Astrocyte (in vitro differentiated cells and primary cell): ENCODE data around the gene PRKCE. TPM values are rescaled to one million over a fixed set of nuclear protein-coding genes. Genes with fewer than 3 reads are reported as not detected.
A peak's percentile ranks its signal among the peaks of the same experiment; 100 is the strongest.

ENCODE experiments used
- DNase-seq: peaks from one replicate; pipeline ENCODE4 v3.0.0-alpha.2; 2010; ENCODE audit warnings: low read depth
- FAIRE-seq: peaks from 2 replicates; lab custom pipeline; 2011; peaks lifted over from hg19 to GRCh38; lab: Jason Lieb, UNC
- H2AFZ ChIP-seq: 2 replicates; pipeline ENCODE4 v1.6.0; 2012; ENCODE audit warnings: low read depth, low read length, inconsistent platforms
- H3K27ac ChIP-seq: 2 replicates; pipeline ENCODE4 v1.5.1; 2011; ENCODE audit warnings: low read depth, low read length, inconsistent platforms
- H3K27me3 ChIP-seq: 2 replicates; pipeline ENCODE4 v1.6.0; 2011; ENCODE audit warnings: low read length, inconsistent platforms; ENCODE audit not compliant: insufficient read depth
- H3K36me3 ChIP-seq: 2 replicates; pipeline ENCODE4 v1.5.1; 2011; ENCODE audit warnings: low read length, inconsistent platforms; ENCODE audit not compliant: insufficient read depth
- H3K4me1 ChIP-seq: 2 replicates; pipeline ENCODE4 v1.5.1; 2011; ENCODE audit warnings: low read length, inconsistent platforms; ENCODE audit not compliant: insufficient read depth
- H3K4me2 ChIP-seq: 2 replicates; pipeline ENCODE4 v1.6.0; 2012; ENCODE audit warnings: low read length, inconsistent platforms
- H3K4me3 ChIP-seq: 2 replicates; pipeline ENCODE4 v1.5.1; 2011; ENCODE audit warnings: low read depth, mild to moderate bottlenecking, low read length, inconsistent platforms; ENCODE audit not compliant: insufficient read depth
- H3K79me2 ChIP-seq: 2 replicates; pipeline ENCODE4 v1.6.0; 2012; ENCODE audit warnings: mild to moderate bottlenecking, low read length, inconsistent platforms; ENCODE audit not compliant: insufficient read depth
- H3K9ac ChIP-seq: 2 replicates; pipeline ENCODE4 v1.6.0; 2012; ENCODE audit warnings: mild to moderate bottlenecking, low read length, inconsistent platforms
- H3K9me3 ChIP-seq: 2 replicates; pipeline ENCODE4 v1.5.1; 2012; ENCODE audit warnings: low read depth, mild to moderate bottlenecking, low read length, inconsistent platforms; ENCODE audit not compliant: insufficient read depth
- H4K20me1 ChIP-seq: 2 replicates; pipeline ENCODE4 v1.6.0; 2012; ENCODE audit warnings: low read length, inconsistent platforms; ENCODE audit not compliant: insufficient read depth
- H3K27ac Mint-ChIP-seq: one replicate; pipeline ENCODE4 v1.8.0; 2021; ENCODE audit warnings: mild to moderate bottlenecking, mixed read lengths; ENCODE audit not compliant: unreplicated experiment
- H3K27me3 Mint-ChIP-seq: one replicate; pipeline ENCODE4 v1.8.0; 2021; ENCODE audit warnings: low read depth, mixed read lengths; ENCODE audit not compliant: unreplicated experiment
- H3K36me3 Mint-ChIP-seq: one replicate; pipeline ENCODE4 v1.8.0; 2021; ENCODE audit warnings: low read depth, mixed read lengths; ENCODE audit not compliant: unreplicated experiment
- H3K4me1 Mint-ChIP-seq: one replicate; pipeline ENCODE4 v1.8.0; 2021; ENCODE audit warnings: low read depth, mixed read lengths; ENCODE audit not compliant: unreplicated experiment
- H3K4me3 Mint-ChIP-seq: one replicate; pipeline ENCODE4 v1.8.0; 2021; ENCODE audit warnings: mild to moderate bottlenecking, moderate library complexity, mixed read lengths; ENCODE audit not compliant: unreplicated experiment
- H3K9me3 Mint-ChIP-seq: one replicate; pipeline ENCODE4 v1.8.0; 2021; ENCODE audit warnings: mild to moderate bottlenecking, mixed read lengths; ENCODE audit not compliant: unreplicated experiment
- EZH2 ChIP-seq: IDR thresholded peaks from 2 replicates; pipeline ENCODE4 v1.6.1; 2012; ENCODE audit warnings: mild to moderate bottlenecking, low read length, inconsistent platforms; ENCODE audit not compliant: insufficient read depth
- total RNA-seq: library from RNA; stranded (reverse); gene quantifications from 2 replicates; pipeline ENCODE4 v1.2.1, GENCODE V29; 2021
- TF ChIP-seq, protein P1 (sequence below): IDR thresholded peaks from 2 replicates; pipeline ENCODE4 v1.5.1; 2011; ENCODE audit warnings: low read depth, mild to moderate bottlenecking, inconsistent platforms, low read length, moderate library complexity; ENCODE audit not compliant: insufficient read depth

PRKCE gene
- total RNA-seq, 1 donor from 2014 or later, result 12.8 TPM

DNA sequence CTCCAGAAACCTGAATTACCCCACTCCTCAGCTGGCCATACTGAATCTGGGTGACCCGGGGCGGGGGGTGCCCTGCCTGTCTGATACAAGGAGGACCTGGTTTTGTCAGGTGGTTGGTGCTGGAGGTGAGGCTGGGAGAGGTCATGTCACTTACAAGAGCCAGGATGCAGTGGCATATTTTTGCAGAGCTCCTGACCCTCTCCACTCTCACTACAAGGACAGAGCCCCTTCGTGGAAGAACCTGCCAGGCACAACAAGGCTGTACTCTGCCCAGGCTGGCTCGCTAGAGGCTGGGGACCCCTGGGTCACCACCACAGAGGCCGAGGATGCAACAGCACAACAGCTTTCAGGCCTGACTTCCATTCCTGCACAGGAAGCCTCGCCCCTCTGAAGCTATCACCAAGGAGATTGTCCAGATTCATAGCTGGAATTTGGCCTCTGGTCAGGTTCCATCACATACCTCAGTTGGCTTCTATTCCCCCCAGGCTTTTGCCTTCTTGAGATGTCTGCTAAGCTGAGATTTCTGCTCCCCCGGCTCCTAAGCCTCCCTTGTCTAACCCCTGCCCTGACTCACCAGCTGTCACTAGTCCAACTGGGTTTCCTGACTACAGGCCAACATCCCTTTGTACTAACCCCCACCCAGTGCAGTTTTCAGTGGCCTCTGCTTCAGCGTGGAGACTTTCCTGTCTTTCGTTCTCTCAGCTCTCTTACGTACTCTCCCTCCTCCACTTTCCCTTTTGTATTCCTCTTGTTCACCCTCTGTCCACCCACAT, 513.2 kb downstream of the PRKCE start:
- no peak overlapping the region for H3K4me3 Mint-ChIP-seq

DNA sequence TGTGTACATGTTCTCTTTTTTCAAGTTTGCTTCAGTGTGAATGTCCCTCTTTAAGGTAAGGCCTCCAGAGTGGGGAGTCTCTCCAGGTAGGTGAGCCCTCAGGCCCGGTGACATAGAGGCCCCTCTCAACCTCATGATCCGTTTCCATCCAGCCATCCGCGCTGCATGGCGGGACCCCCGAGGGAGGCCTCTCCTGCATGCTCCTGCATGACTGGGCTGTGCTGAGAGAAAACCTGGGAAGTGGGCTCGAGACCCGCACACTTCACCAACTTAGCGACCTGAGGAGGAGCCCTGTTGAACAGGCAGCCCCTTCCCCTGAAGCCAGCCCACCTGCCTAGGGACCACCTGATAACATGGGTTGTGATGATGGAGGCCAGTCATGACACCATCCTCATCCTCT, 514.4 kb downstream of the PRKCE start:
- Histone ChIP-seq H3K79me2 (no peaks in the 10 kb centered on the region), H3K36me3 (no peaks in the 10 kb centered on the region), H4K20me1 (no peaks in the 10 kb centered on the region), H3K9me3 (no peaks in the 10 kb centered on the region), H3K27ac (no peak overlapping the region), H3K4me2 (no peak overlapping the region), H3K4me3 (no peak overlapping the region), H3K9ac (no peak overlapping the region), H3K4me1 (peaks cover 23% of the 10 kb centered on the region), H2AFZ (no peak overlapping the region), H3K27me3 (no peaks in the 10 kb centered on the region)
- FAIRE-seq (no peak), DNase-seq (no peak)
- no peak overlapping the region for H3K27ac Mint-ChIP-seq
- no peak overlapping the region for H3K4me3 Mint-ChIP-seq
- H3K9me3 Mint-ChIP-seq, result peaks cover 4% of the 10 kb centered on the region
- H3K27me3 Mint-ChIP-seq, result peaks cover 17% of the 10 kb centered on the region
- peaks cover 41% of the 10 kb centered on the region for H3K4me1 Mint-ChIP-seq
- H3K36me3 Mint-ChIP-seq, result peaks cover 17% of the 10 kb centered on the region
- no peak for TF ChIP-seq EZH2
- TF ChIP-seq, protein P1, sequence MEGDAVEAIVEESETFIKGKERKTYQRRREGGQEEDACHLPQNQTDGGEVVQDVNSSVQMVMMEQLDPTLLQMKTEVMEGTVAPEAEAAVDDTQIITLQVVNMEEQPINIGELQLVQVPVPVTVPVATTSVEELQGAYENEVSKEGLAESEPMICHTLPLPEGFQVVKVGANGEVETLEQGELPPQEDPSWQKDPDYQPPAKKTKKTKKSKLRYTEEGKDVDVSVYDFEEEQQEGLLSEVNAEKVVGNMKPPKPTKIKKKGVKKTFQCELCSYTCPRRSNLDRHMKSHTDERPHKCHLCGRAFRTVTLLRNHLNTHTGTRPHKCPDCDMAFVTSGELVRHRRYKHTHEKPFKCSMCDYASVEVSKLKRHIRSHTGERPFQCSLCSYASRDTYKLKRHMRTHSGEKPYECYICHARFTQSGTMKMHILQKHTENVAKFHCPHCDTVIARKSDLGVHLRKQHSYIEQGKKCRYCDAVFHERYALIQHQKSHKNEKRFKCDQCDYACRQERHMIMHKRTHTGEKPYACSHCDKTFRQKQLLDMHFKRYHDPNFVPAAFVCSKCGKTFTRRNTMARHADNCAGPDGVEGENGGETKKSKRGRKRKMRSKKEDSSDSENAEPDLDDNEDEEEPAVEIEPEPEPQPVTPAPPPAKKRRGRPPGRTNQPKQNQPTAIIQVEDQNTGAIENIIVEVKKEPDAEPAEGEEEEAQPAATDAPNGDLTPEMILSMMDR, result no peak

More for the DNA sequence above, 513.2 kb downstream of the PRKCE start:
- peaks cover 21% of the 10 kb centered on the region for H3K36me3 Mint-ChIP-seq
- H3K27ac ChIP-seq, result peak overlapping the region; percentile 35
- peaks cover 38% of the 10 kb centered on the region for H3K4me1 Mint-ChIP-seq
- H3K27ac Mint-ChIP-seq, result peak overlapping the region; percentile 22
- no peaks in the 10 kb centered on the region for H3K79me2 ChIP-seq
- H3K9me3 Mint-ChIP-seq, result peaks cover 10% of the 10 kb centered on the region
- peak overlapping the region; percentile 66 for H3K4me2 ChIP-seq
- H3K36me3 ChIP-seq, result no peaks in the 10 kb centered on the region
- H3K4me1 ChIP-seq, result peaks cover 19% of the 10 kb centered on the region
- no peaks in the 10 kb centered on the region for H3K27me3 ChIP-seq
- H3K4me3 ChIP-seq, result peak overlapping the region; percentile 7
- H4K20me1 ChIP-seq, result no peaks in the 10 kb centered on the region
- FAIRE-seq (peak; percentile 92), DNase-seq (peak; percentile 96)
- no peaks in the 10 kb centered on the region for H3K9me3 ChIP-seq
- H2AFZ ChIP-seq, result peak overlapping the region; percentile 8
- peak overlapping the region; percentile 9 for H3K9ac ChIP-seq
- TF ChIP-seq, protein P1, result no peak
- TF ChIP-seq EZH2, result no peak
- peaks cover 17% of the 10 kb centered on the region for H3K27me3 Mint-ChIP-seq

DNA sequence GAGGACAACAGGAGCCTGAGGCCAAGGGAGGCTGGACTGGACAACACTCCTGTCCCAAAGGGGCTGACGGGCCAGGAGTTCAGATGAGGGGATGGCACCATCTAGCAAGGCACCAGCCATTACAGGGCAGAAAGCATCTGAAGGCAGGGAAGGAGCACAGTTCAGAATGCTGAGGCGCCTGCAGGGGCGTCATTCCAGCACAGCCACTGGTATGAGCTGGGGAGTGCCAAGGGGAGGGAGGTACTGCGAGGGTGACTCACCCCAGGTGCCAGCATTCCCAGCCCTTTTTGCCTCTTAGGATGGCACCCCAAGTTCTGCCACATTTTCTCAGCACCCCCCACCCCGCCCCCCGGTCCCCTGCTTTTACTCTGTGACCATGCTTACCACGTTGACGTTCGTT, 515.9 kb downstream of the PRKCE start:
- H3K4me3 Mint-ChIP-seq, result no peak overlapping the region
- Histone ChIP-seq H3K4me3 (no peak overlapping the region), H3K9me3 (no peaks in the 10 kb centered on the region), H3K4me1 (peaks cover 36% of the 10 kb centered on the region), H2AFZ (no peak overlapping the region), H3K36me3 (no peaks in the 10 kb centered on the region), H4K20me1 (no peaks in the 10 kb centered on the region), H3K79me2 (no peaks in the 10 kb centered on the region), H3K9ac (no peak overlapping the region), H3K27me3 (no peaks in the 10 kb centered on the region), H3K27ac (no peak overlapping the region), H3K4me2 (no peak overlapping the region)
- peaks cover 9% of the 10 kb centered on the region for H3K27me3 Mint-ChIP-seq
- FAIRE-seq (no peak), DNase-seq (no peak)
- TF ChIP-seq, protein P1, result no peak
- TF ChIP-seq EZH2, result no peak
- H3K4me1 Mint-ChIP-seq, result peaks cover 48% of the 10 kb centered on the region
- H3K9me3 Mint-ChIP-seq, result peaks cover 4% of the 10 kb centered on the region
- H3K36me3 Mint-ChIP-seq, result peaks cover 8% of the 10 kb centered on the region
- no peak overlapping the region for H3K27ac Mint-ChIP-seq
